Stromal cell of bone marrow (primary cell): ENCODE results near the gene ERGIC2.
"Not testable (repeated sequence)": the region's sequence is repeated elsewhere in the genome, so short reads cannot be mapped to it uniquely, and the experiment has no call there.

Experiments used
- DNase-seq: peaks from one replicate; pipeline ENCODE4 v3.0.0-alpha.2; 2012; ENCODE audit warnings: low read depth

ERGIC2 gene, protein sequence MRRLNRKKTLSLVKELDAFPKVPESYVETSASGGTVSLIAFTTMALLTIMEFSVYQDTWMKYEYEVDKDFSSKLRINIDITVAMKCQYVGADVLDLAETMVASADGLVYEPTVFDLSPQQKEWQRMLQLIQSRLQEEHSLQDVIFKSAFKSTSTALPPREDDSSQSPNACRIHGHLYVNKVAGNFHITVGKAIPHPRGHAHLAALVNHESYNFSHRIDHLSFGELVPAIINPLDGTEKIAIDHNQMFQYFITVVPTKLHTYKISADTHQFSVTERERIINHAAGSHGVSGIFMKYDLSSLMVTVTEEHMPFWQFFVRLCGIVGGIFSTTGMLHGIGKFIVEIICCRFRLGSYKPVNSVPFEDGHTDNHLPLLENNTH

GRCh38 chr12:29380536-29381523 lies at the start of gene ERGIC2:
TSS of gene ERGIC2 (minus strand) at chr12:29381172. CDS start at chr12:29371633, 9,539 bp downstream.
- DNase-seq = peak; percentile 98

DNA sequence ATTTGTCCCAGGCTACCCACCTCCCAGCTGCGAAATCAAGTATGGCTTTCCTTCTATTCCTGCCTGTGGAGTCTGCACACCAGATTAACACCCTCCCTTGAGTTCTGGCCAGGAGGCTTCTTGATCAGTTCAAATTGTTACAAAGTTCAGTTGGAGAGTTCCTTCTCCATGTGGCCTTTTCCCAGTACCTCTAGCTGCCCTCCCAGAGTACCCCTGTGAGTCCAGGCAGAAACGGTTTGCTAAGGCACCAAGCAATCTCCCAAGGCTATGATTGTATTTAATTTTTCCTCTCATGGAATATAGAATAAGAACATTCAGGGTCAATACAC lies 49.7 kb upstream of the ERGIC2 start:
- DNase-seq = no peak

GRCh38 chr12:29429999-29430715 lies 49.2 kb upstream of the ERGIC2 start:
- no peak for DNase-seq

DNA sequence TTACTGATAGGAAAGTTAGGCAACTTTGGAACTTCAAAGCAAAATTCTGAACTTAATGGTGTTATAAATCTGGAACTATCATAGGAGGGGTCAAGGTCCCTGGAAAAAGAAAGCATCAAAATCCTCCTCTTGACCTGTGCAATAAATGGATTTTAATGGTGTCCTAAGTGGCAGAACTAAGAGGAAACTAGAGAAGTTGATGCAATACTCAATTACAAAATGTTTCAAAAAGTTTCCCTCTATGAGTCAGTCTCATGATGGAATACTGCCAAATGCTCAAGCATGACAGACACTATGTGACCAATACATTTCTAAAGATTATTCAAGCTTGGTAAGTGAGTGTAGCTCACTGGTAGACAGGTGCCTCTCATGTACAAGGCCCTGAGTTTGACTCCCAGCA lies 47.7 kb upstream of the ERGIC2 start:
- peak; percentile 83 for DNase-seq

- DNase-seq = no peak
Observed at GRCh38 chr12:29427964-29428363, 47.0 kb upstream of the ERGIC2 start.

GRCh38 chr12:29426498-29426897 lies 45.5 kb upstream of the ERGIC2 start:
- DNase-seq = no peak

- no peak for DNase-seq
Observed at GRCh38 chr12:29425722-29426121, 44.8 kb upstream of the ERGIC2 start.

GRCh38 chr12:29416748-29417147 lies 35.8 kb upstream of the ERGIC2 start:
- DNase-seq = no peak

DNA sequence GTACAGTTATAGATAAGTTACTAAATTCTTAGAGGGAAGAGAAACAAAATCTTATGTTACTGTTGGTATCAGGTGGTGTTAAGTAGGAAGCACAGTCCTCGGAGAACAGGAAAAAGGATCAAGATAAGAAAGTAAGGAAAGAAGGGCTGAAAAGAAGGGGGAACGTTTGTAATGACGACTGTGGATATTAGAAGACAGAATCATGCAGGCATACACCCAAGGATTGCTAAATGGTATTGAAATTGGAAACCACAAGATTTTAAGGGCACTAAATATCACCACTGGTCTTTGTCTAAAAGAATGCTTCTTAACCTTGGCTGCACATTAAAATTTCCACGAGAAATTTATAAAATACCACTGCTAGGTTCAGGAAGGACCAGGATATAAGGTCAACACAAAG lies 34.1 kb upstream of the ERGIC2 start:
- no peak for DNase-seq

- no peak for DNase-seq
Observed at GRCh38 chr12:29414368-29414767, 33.4 kb upstream of the ERGIC2 start.

GRCh38 chr12:29405561-29405960 lies 24.6 kb upstream of the ERGIC2 start:
- DNase-seq = no peak

DNA sequence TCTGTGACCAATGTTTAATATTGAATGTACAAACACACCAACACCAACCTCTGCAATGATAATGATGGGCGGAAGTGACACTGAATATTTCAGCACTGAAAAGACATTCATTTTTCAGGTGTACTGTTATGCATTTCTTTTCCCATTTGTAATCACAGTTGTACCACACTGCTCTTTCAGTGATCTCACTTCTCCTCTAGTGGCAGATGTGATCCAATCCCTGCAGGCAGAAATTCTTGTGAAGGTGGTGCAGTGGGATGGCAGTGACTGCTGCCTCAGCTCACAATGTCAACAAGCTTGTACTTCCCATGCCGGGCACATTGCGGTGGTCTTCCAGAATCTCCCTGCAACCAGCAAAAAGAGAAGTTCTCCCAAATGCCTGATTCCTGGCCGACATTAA lies 23.0 kb upstream of the ERGIC2 start:
- DNase-seq = no peak

- no peak for DNase-seq
Observed at GRCh38 chr12:29402437-29402836, 21.5 kb upstream of the ERGIC2 start.

DNA sequence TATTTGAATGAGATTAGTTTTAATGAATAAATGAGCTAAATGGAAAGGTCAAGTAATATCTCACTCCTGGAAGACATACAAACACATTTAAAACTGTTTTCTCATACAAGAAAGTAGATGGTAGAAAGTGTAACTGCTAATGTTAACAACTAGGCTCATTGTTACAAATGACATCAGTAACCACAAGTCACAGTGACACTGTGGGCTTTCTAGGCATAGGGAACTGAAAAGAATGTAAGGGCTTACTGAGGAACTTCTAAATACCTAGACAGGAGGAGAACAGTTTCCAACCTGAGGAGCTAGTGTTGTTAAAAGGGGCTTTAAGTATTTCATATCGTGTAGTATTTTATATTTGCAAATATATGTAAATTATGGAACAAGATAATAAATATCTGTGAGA lies 17.5 kb upstream of the ERGIC2 start:
- DNase-seq = no peak

- no peak for DNase-seq
Observed at GRCh38 chr12:29396774-29397173, 15.8 kb upstream of the ERGIC2 start.

DNA sequence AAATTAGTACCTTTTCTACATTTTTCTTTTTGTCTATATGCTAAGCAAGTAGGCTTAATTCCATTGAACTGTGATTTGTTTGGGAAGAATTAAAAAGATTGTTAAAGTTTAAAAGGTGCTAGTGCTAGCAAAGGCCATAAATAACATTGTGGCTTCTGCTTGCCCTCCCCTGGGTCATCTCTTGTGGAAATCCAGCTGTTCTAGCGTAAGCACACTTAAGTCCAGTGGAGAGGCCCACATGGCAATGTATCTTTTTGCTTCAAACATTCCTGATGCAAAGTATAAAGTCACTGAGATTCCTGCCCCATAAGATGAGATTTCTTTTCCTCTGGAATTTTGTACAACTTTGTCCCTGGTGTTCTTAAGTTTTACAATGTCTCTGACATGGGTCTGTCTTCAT lies 14.4 kb upstream of the ERGIC2 start:
- DNase-seq = no peak

GRCh38 chr12:29390419-29390818 lies 9.4 kb upstream of the ERGIC2 start:
- not testable (repeated sequence) for DNase-seq

DNA sequence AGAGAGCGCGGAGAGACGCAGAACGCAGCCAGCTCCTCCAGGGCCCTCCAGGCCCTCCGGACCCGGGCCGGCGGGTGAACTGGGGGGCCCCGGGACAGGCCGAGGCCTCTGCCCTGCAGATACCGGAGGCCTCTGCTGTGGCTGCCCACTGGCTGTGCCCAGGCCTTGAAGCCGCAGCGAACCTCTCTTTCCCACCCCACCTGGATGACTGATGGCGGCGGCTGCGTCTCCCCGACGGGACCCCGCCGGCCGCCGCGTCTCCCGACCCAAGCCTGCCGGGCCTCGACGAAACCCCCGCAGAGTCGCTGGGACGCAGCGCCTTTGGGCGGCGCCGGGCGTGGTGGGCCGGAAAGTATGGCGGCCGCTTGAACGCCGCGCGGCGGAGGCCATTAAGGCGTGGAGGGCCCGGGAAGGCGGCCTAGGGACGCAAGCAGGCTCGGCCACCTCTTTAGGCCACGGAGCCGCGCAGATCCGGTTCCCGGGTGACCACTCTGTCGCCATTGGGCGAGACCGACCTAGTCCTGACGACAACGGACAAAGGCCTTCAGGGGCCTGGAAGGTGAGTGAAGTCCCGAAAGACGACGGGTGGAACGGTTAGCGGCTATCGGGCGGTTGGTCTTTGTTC lies 8.4 kb upstream of the ERGIC2 start:
- no peak for DNase-seq

- not testable (repeated sequence) for DNase-seq
Observed at GRCh38 chr12:29386084-29386680, 5.2 kb upstream of the ERGIC2 start.

DNA sequence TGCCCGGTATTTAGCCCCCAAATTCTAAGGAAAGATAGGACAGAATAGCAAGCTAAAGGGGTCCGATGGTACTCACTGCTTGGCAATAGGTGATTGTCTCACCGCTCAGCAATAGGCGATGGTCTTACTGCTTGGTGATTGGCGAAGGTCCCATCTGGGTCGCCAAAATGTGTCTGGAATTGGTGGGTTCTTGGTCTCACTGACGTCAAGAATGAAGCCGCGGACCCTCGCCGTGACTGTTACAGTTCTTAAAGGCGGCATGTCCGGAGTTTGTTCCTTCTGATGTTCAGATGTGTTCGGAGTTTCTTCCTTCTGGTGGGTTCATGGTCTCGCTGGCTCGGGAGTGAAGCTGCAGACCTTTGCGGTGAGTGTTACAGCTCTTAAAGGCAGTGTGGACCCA lies 4.2 kb upstream of the ERGIC2 start:
- DNase-seq = not testable (repeated sequence)

- DNase-seq = no peak
Observed at GRCh38 chr12:29382251-29382650, 1.3 kb upstream of the ERGIC2 start.

DNA sequence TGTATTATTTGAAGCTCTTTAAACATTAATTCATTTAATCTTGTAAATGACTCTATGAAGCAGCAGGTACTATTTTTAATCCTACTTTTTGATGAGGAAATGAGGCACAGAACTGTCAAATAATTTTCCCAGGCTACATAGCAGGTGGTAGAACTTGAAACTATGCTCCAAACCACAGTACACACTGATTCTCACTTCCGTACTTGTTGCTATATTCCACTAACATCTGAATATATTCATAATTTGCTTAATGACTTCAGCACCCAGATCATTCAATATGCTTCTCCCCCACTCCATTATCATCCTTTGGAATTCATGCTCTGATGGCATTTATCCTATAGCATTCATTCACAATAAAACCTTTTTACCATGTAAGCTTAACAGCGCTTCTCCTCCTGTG lies 4.9 kb downstream of the ERGIC2 start:
- DNase-seq = no peak
